Hepatocyte (in vitro differentiated cells): ENCODE data around the gene GRAP2. TPM values are rescaled to one million over a fixed set of nuclear protein-coding genes. Genes with fewer than 3 reads are reported as not detected.

Source experiments
- DNase-seq: peaks from one replicate; pipeline ENCODE4 v3.0.0-alpha.2; 2016; ENCODE audit warnings: low spot score
- H2AFZ ChIP-seq: fragments of 200-600 bp; sonication (generic); 2 replicates; pipeline ENCODE4 v1.6.0; 2016; ENCODE audit warnings: antibody characterized with exemption, mild to moderate bottlenecking
- H3K27ac ChIP-seq: fragments of 200-600 bp; sonication (generic); 2 replicates; pipeline ENCODE4 v1.5.1; 2016; ENCODE audit warnings: mild to moderate bottlenecking
- H3K27me3 ChIP-seq: fragments of 200-600 bp; sonication (generic); 2 replicates; pipeline ENCODE4 v1.6.1; 2016
- H3K36me3 ChIP-seq: fragments of 200-600 bp; sonication (generic); replicated peaks from 2 replicates; pipeline ENCODE4 v1.5.1; 2016; ENCODE audit warnings: low read depth; ENCODE audit not compliant: insufficient read depth
- H3K4me1 ChIP-seq: fragments of 200-600 bp; sonication (generic); 2 replicates; pipeline ENCODE4 v1.5.1; 2016; ENCODE audit warnings: mild to moderate bottlenecking, moderate library complexity; ENCODE audit not compliant: insufficient read depth
- H3K4me2 ChIP-seq: fragments of 200-600 bp; sonication (generic); 2 replicates; pipeline ENCODE4 v1.6.0; 2016
- H3K4me3 ChIP-seq: fragments of 200-600 bp; sonication (generic); 2 replicates; pipeline ENCODE4 v1.5.1; 2016; ENCODE audit warnings: mild to moderate bottlenecking
- H3K79me2 ChIP-seq: fragments of 200-600 bp; sonication (generic); 2 replicates; pipeline ENCODE4 v1.6.0; 2017; ENCODE audit warnings: mild to moderate bottlenecking
- H3K9me2 ChIP-seq: fragments of 200-600 bp; sonication (generic); replicated peaks from 2 replicates; pipeline ENCODE4 v1.6.0; 2017; ENCODE audit warnings: mild to moderate bottlenecking; ENCODE audit not compliant: insufficient read depth
- H3K9me3 ChIP-seq: fragments of 200-600 bp; sonication (generic); 2 replicates; pipeline ENCODE4 v1.5.1; 2016; ENCODE audit warnings: low read depth, mild to moderate bottlenecking
- H4K20me1 ChIP-seq: fragments of 200-600 bp; sonication (generic); 2 replicates; pipeline ENCODE4 v1.6.0; 2016; ENCODE audit warnings: mild to moderate bottlenecking; ENCODE audit not compliant: insufficient read depth, poor library complexity, severe bottlenecking
- CTCF ChIP-seq: fragments of 200-600 bp; sonication (generic); IDR thresholded peaks from 2 replicates; pipeline ENCODE4 v1.5.1; 2016; ENCODE audit warnings: antibody characterized with exemption, mild to moderate bottlenecking; ENCODE audit not compliant: poor library complexity
- EZH2 ChIP-seq: fragments of 200-600 bp; sonication (generic); IDR thresholded peaks from 2 replicates; pipeline ENCODE4 v1.6.1; 2016; ENCODE audit warnings: antibody characterized with exemption, mild to moderate bottlenecking, borderline replicate concordance
- EZH2phosphoT487 ChIP-seq: fragments of 200-600 bp; sonication (generic); IDR thresholded peaks from one replicate; pipeline ENCODE4 v1.6.1; 2018; ENCODE audit warnings: antibody characterized with exemption, mild to moderate bottlenecking, low read depth, moderate library complexity; ENCODE audit not compliant: unreplicated experiment, severe bottlenecking
- WGBS: methylation state at CpG from one replicate; pipeline ENCODE4 v1.1.6; 2016; ENCODE audit warnings: low lambda C conversion rate; ENCODE audit errors: missing lambda C conversion rate; 5-methylcytosine and 5-hydroxymethylcytosine counted together
- polyA plus RNA-seq: library from polyadenylated mRNA; unstranded; fragments of >200 nt; fragmentation: Nextera tagmentation; extraction: Ambion mirVana; gene quantifications from 2 replicates; pipeline ENCODE4 v1.2.1, GENCODE V29; 2016
- total RNA-seq: library from RNA; depleted of rRNA; stranded (reverse); fragments of >200 nt; gene quantifications from 2 replicates; pipeline ENCODE4 v1.2.3, GENCODE V29; 2014

The GRAP2 gene
- total and polyA plus RNA-seq, 2 experiments from 2014 or later: 0.51 TPM; not detected in 1

GRCh38 chr22:39956932-39957664, 56.2 kb downstream of the GRAP2 start:
- H3K4me3 ChIP-seq: no peak overlapping the region
- H3K36me3 ChIP-seq: no peaks in the 10 kb centered on the region
- no peak for DNase-seq
- H3K27ac ChIP-seq: no peak overlapping the region
- no peaks in the 10 kb centered on the region for H3K9me3 ChIP-seq
- no peaks in the 10 kb centered on the region for H4K20me1 ChIP-seq
- WGBS: 76% methylated on average over 9 of the region's 10 CpGs
- no peak overlapping the region for H3K4me2 ChIP-seq
- no peaks in the 10 kb centered on the region for H3K9me2 ChIP-seq
- TF ChIP-seq EZH2 (no peak), CTCF (no peak), EZH2phosphoT487 (no peak)
- no peak overlapping the region for H2AFZ ChIP-seq
- no peaks in the 10 kb centered on the region for H3K27me3 ChIP-seq
- H3K4me1 ChIP-seq: no peaks in the 10 kb centered on the region
- no peaks in the 10 kb centered on the region for H3K79me2 ChIP-seq

- no peak overlapping the region for H3K4me2 ChIP-seq
- no peak overlapping the region for H3K27ac ChIP-seq
- H3K9me3 ChIP-seq: no peaks in the 10 kb centered on the region
- H2AFZ ChIP-seq: no peak overlapping the region
- no peaks in the 10 kb centered on the region for H3K79me2 ChIP-seq
- H3K4me1 ChIP-seq: no peaks in the 10 kb centered on the region
- TF ChIP-seq EZH2: no peak
- no peak for TF ChIP-seq CTCF
- no peak for TF ChIP-seq EZH2phosphoT487
- 90% methylated on average over 8 of the region's 8 CpGs for WGBS
- no peaks in the 10 kb centered on the region for H4K20me1 ChIP-seq
- H3K36me3 ChIP-seq: no peaks in the 10 kb centered on the region
- no peak for DNase-seq
- H3K4me3 ChIP-seq: no peak overlapping the region
- no peaks in the 10 kb centered on the region for H3K9me2 ChIP-seq
- H3K27me3 ChIP-seq: no peaks in the 10 kb centered on the region
Observed at GRCh38 chr22:39958009-39958711, 57.3 kb downstream of the GRAP2 start.

GRCh38 chr22:39958949-39959639, 58.2 kb downstream of the GRAP2 start:
- DNase-seq: no peak
- no peaks in the 10 kb centered on the region for H3K9me3 ChIP-seq
- H3K4me3 ChIP-seq: no peak overlapping the region
- H3K4me2 ChIP-seq: no peak overlapping the region
- H2AFZ ChIP-seq: no peak overlapping the region
- no peaks in the 10 kb centered on the region for H3K79me2 ChIP-seq
- WGBS: 78% methylated on average over 11 of the region's 11 CpGs
- H4K20me1 ChIP-seq: no peaks in the 10 kb centered on the region
- H3K27me3 ChIP-seq: no peaks in the 10 kb centered on the region
- TF ChIP-seq EZH2 (no peak), CTCF (no peak), EZH2phosphoT487 (no peak)
- no peak overlapping the region for H3K27ac ChIP-seq
- H3K9me2 ChIP-seq: no peaks in the 10 kb centered on the region
- no peaks in the 10 kb centered on the region for H3K4me1 ChIP-seq
- no peaks in the 10 kb centered on the region for H3K36me3 ChIP-seq
